Upper lobe of right lung (tissue), 1 donor: ENCODE results near the gene PLEKHA4. TPM values are rescaled to one million over a fixed set of nuclear protein-coding genes. Genes with fewer than 3 reads are reported as not detected.
"Not testable (repeated sequence)": the region's sequence is repeated elsewhere in the genome, so short reads cannot be mapped to it uniquely, and the experiment has no call there.

Source experiments
- ATAC-seq: fragments of 200-7000 bp; cut with Tn5 transposase; one replicate; pipeline ENCODE4 v1.9.1; 2020; ENCODE audit warnings: mild to moderate bottlenecking, moderate library complexity
- DNase-seq: peaks from one replicate; pipeline ENCODE4 v3.0.0-alpha.2; 2020
- H3K27ac ChIP-seq: fragments of 200-600 bp; one replicate; pipeline ENCODE4 v1.8.0; 2022
- H3K27me3 ChIP-seq: fragments of 200-600 bp; one replicate; pipeline ENCODE4 v1.8.0; 2022; ENCODE audit warnings: mild to moderate bottlenecking
- H3K36me3 ChIP-seq: fragments of 200-600 bp; one replicate; pipeline ENCODE4 v1.8.0; 2022
- H3K4me1 ChIP-seq: fragments of 200-600 bp; one replicate; pipeline ENCODE4 v1.8.0; 2022
- H3K4me3 ChIP-seq: fragments of 200-600 bp; one replicate; pipeline ENCODE4 v1.8.0; 2022; ENCODE audit warnings: mild to moderate bottlenecking
- H3K9me3 ChIP-seq: fragments of 200-600 bp; one replicate; pipeline ENCODE4 v1.8.0; 2022
- intact Hi-C: fragments of 100-400 bp; cut with DNase I; formaldehyde crosslinking; loops from one replicate; pipeline ENCODE4 v1.11.0; 2022
- total RNA-seq: library from RNA; stranded (reverse); fragmentation: NEBNext Ultra II Directional; extraction: Animal tissue kit (Norgen Biotek cat#: 25700); gene quantifications from one replicate; pipeline ENCODE4 v1.2.1, GENCODE V29; 2021
- TF ChIP-seq, protein P1 (sequence below): fragments of 200-600 bp; IDR thresholded peaks from one replicate; pipeline ENCODE4 v1.8.0; 2022; ENCODE audit warnings: antibody characterized with exemption
- donor health status: DM: no; HTN: yes; CAD: no; lungs with severe emphysema.

PLEKHA4 gene
- total RNA-seq, 1 donor from 2014 or later, result 16.0 TPM

DNA sequence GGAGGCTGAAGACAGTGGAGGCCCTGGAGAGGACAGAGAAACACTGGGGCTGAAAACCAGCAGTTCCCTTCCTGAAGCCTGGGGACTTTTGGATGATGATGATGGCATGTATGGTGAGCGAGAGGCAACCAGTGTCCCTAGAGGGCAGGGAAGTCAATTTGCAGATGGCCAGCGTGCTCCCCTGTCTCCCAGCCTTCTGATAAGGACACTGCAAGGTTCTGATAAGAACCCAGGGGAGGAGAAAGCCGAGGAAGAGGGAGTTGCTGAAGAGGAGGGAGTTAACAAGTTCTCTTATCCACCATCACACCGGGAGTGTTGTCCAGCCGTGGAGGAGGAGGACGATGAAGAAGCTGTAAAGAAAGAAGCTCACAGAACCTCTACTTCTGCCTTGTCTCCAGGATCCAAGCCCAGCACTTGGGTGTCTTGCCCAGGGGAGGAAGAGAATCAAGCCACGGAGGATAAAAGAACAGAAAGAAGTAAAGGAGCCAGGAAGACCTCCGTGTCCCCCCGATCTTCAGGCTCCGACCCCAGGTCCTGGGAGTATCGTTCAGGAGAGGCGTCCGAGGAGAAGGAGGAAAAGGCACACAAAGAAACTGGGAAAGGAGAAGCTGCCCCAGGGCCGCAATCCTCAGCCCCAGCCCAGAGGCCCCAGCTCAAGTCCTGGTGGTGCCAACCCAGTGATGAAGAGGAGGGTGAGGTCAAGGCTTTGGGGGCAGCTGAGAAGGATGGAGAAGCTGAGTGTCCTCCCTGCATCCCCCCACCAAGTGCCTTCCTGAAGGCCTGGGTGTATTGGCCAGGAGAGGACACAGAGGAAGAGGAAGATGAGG lies 5.3 kb upstream of the PLEKHA4 start:
- H3K27ac ChIP-seq, result peak overlapping the region; percentile 100
- ATAC-seq (no peak), DNase-seq (no peak)
- H3K36me3 ChIP-seq, result peaks cover 49% of the 10 kb centered on the region
- H3K4me1 ChIP-seq, result peaks cover 34% of the 10 kb centered on the region
- H3K27me3 ChIP-seq, result no peaks in the 10 kb centered on the region
- peak overlapping the region; percentile 97 for H3K4me3 ChIP-seq
- TF ChIP-seq, protein P1, sequence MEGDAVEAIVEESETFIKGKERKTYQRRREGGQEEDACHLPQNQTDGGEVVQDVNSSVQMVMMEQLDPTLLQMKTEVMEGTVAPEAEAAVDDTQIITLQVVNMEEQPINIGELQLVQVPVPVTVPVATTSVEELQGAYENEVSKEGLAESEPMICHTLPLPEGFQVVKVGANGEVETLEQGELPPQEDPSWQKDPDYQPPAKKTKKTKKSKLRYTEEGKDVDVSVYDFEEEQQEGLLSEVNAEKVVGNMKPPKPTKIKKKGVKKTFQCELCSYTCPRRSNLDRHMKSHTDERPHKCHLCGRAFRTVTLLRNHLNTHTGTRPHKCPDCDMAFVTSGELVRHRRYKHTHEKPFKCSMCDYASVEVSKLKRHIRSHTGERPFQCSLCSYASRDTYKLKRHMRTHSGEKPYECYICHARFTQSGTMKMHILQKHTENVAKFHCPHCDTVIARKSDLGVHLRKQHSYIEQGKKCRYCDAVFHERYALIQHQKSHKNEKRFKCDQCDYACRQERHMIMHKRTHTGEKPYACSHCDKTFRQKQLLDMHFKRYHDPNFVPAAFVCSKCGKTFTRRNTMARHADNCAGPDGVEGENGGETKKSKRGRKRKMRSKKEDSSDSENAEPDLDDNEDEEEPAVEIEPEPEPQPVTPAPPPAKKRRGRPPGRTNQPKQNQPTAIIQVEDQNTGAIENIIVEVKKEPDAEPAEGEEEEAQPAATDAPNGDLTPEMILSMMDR, result no peak
- intact Hi-C loops, result no loop called here
- no peaks in the 10 kb centered on the region for H3K9me3 ChIP-seq

DNA sequence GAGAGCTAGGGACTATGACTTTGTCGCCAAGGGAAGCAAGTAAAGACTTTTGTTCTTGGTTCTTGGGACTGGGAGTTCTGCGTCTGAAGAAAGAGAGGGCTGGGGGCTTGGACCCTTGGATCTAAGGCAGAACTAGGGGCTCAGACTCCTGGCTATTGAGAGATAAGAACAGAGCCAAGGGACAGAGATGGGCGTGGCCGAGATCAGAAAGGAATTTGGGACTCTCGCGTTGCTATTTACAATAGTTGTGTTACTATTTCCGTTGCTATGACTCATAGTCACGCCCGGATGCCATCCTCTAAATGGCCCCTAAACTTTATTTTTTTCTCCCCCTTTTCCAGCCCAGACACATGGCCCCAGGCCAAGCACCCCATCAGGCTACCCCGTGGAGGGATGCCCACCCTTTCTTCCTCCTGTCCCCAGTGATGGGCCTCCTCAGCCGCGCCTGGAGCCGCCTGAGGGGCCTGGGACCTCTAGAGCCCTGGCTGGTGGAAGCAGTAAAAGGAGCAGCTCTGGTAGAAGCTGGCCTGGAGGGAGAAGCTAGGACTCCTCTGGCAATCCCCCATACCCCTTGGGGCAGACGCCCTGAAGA lies 4.6 kb upstream of the PLEKHA4 start:
- Histone ChIP-seq H3K27me3 (no peaks in the 10 kb centered on the region), H3K9me3 (no peaks in the 10 kb centered on the region), H3K4me1 (peaks cover 38% of the 10 kb centered on the region), H3K36me3 (peaks cover 49% of the 10 kb centered on the region), H3K4me3 (peak overlapping the region; percentile 97), H3K27ac (peak overlapping the region; percentile 100)
- DNase-seq, result peak; percentile 87
- intact Hi-C loops, result no loop called here
- peak; percentile 74 for ATAC-seq
- TF ChIP-seq, protein P1, result no peak

DNA sequence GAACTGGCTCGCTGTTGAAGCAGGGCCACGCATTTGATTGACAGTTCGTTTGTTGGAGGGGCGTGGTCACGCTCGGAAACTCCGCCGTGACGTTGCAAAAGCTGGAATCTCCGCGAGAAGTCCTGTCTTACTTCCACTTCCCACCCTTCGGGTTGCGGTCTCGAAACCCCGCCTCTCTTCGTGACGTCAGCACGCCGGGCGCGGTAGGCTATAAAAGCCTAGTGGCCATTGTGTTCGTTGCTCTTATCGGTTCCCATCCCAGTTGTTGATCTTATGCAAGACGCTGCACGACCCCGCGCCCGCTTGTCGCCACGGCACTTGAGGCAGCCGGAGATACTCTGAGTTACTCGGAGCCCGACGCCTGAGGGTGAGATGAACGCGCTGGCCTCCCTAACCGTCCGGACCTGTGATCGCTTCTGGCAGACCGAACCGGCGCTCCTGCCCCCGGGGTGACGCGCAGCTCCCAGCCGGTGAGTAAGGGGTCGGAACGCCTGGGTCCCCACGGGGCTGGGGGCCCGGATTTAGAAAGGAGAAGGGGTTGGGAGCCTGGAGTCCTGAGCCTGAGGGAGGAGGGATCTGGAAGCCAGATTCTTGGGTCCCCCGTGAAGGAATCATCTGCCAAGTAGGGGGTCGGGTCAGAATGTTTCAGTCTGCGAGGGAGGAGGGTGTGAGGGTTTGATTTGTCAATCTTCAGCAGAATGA lies 3.9 kb upstream of the PLEKHA4 start, which contains the start of gene PPP1R15A:
TSS of gene PPP1R15A (plus strand) at position 240 of the 702 bp plus-strand sequence. CDS start 813 bp downstream, outside the sequence.
- intact Hi-C loops, result no loop called here
- no peaks in the 10 kb centered on the region for H3K27me3 ChIP-seq
- peak within 1 kb of the TSS; percentile 97 for H3K4me3 ChIP-seq
- no peaks in the 10 kb centered on the region for H3K9me3 ChIP-seq
- ATAC-seq (peak; percentile 76), DNase-seq (peak; percentile 98)
- peaks cover 40% of the 10 kb centered on the region for H3K4me1 ChIP-seq
- peaks cover 43% of the 10 kb centered on the region for H3K36me3 ChIP-seq
- H3K27ac ChIP-seq, result peak within 1 kb of the TSS; percentile 100
- TF ChIP-seq, protein P1, result peak; percentile 8

DNA sequence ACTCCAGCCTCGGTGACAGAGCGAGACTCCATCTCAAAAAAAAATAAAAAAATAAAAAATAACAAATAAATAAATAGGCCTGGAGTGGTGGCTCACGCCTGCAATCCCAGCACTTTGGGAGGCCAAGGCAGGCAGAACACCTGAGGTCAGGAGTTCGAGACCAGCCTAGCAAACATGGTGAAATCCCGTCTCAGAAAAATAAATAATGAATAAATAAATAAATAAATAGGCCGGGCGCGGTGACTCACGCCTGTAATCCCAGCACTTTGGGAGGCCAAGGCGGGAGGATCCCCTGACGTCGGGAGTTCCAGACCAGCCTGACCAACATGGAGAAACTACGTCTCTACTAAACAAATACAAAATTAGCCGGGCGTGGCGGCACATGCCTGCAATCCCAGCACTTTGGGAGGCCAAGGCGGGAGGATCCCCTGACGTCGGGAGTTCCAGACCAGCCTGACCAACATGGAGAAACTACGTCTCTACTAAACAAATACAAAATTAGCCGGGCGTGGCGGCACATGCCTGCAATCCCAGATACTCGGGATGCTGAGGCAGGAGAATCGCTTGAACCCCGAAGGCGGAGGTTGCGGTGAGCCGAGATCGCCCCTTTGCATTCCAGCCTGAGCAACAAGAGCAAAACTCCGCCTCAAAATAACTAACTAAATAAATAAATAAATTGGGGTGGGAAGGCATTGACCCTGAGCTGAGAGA lies 3.2 kb upstream of the PLEKHA4 start:
- intact Hi-C loops, H3K27me3 ChIP-seq, H3K9me3 ChIP-seq, DNase-seq, ATAC-seq: not testable (repeated sequence)
- Histone ChIP-seq H3K27ac (peak overlapping the region; percentile 100), H3K36me3 (peaks cover 36% of the 10 kb centered on the region), H3K4me3 (peak overlapping the region; percentile 97), H3K4me1 (peaks cover 43% of the 10 kb centered on the region)

DNA sequence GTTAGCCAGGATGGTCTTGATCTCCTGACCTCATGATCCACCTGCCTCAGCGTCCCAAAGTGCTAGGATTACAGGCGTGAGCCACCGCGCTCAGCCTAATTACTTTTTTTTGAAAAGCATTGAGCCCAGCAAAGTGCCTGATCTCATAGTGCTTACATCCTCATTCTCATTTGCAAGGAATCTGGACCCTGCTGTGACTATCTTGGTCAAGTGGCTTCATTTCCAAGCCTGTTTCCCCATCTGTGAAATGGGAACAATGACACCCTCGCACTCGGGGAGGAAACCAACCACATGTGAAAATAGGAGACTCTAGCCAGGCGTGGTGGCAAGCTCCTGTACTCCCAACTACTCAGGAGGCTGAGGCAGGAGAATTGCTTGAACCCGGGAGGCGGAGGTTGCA lies 1.6 kb upstream of the PLEKHA4 start:
- TF ChIP-seq, protein P1, result no peak

More for the DNA sequence above, 1.6 kb upstream of the PLEKHA4 start:
- H3K9me3 ChIP-seq, result no peaks in the 10 kb centered on the region
- H3K4me1 ChIP-seq, result peaks cover 29% of the 10 kb centered on the region
- ATAC-seq, result no peak
- H3K27me3 ChIP-seq, result no peaks in the 10 kb centered on the region
- DNase-seq, result no peak
- intact Hi-C loops, result no loop called here
- H3K36me3 ChIP-seq, result peaks cover 20% of the 10 kb centered on the region
- H3K27ac ChIP-seq, result no peak overlapping the region
- no peak overlapping the region for H3K4me3 ChIP-seq
